NCI-H2081 treated with DMSO at 0.1 percent for 48 hours (cell line): Measurements from ENCODE around the gene FOXD4L1.
"Not testable (repeated sequence)": the region's sequence is repeated elsewhere in the genome, so short reads cannot be mapped to it uniquely, and the experiment has no call there.

ENCODE experiments used
- DNase-seq: peaks from one replicate; lab custom pipeline; 2025; lab: John Stamatoyannopoulos, UW

FOXD4L1 gene

GRCh38 chr2:113524986-113525385 lies 26.5 kb downstream of the FOXD4L1 start:
- DNase-seq: not testable (repeated sequence)

- DNase-seq: not testable (repeated sequence)
These were observed 29.0 kb downstream of the FOXD4L1 start for GRCh38 chr2:113527350-113528045.

GRCh38 chr2:113528126-113528525 lies 29.7 kb downstream of the FOXD4L1 start:
- DNase-seq: not testable (repeated sequence)

GRCh38 chr2:113528904-113529303 lies 30.4 kb downstream of the FOXD4L1 start:
- DNase-seq: not testable (repeated sequence)

- not testable (repeated sequence) for DNase-seq
These were observed 34.5 kb downstream of the FOXD4L1 start for GRCh38 chr2:113532991-113533390.

GRCh38 chr2:113536573-113536972 lies 38.1 kb downstream of the FOXD4L1 start:
- DNase-seq: not testable (repeated sequence)

- not testable (repeated sequence) for DNase-seq
These were observed 42.4 kb downstream of the FOXD4L1 start for GRCh38 chr2:113540834-113541203.

- not testable (repeated sequence) for DNase-seq
These were observed 42.9 kb downstream of the FOXD4L1 start for GRCh38 chr2:113541204-113541975.

GRCh38 chr2:113541976-113542485 lies 43.6 kb downstream of the FOXD4L1 start:
- DNase-seq: not testable (repeated sequence)

- not testable (repeated sequence) for DNase-seq
These were observed 44.1 kb downstream of the FOXD4L1 start for GRCh38 chr2:113542529-113542928.
